NOMO-1 (cell line): Measurements from ENCODE around the gene SERPINA9.
"Not testable (repeated sequence)": the region's sequence is repeated elsewhere in the genome, so short reads cannot be mapped to it uniquely, and the experiment has no call there.

Source experiments
- DNase-seq, 2 experiments: peaks; one replicate each; lab custom pipeline; 2025; ENCODE audit not compliant: unreplicated experiment in 2 of 2; lab: John Stamatoyannopoulos, UW

The SERPINA9 gene

GRCh38 chr14:94476023-94476422 is at the start of gene SERPINA9:
SERPINA9 (minus strand) TSS chr14:94476197; CDS start chr14:94469840, 6,357 bp downstream.
- no peak for DNase-seq

GRCh38 chr14:94524093-94524492 is 48.1 kb upstream of the SERPINA9 start:
- DNase-seq: no peak

DNA sequence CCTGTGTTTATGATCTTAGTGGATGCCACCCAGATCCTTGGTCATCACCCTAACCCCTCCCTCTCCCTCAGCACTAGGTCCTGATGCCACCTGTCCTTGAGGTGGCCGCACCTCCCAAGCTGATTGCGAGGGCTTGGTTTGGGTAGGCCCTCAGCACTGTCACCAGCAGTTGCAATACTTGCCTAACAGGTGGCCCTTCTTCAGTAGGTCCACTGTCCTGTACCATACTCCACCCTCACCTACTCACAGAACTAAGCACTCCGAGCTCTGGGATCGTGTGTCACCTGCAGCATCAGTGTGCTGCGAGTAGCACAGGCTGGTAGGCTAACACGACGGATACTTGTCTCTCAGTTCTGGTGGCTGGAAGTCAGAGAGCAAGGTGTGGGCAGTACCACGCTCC is 47.3 kb upstream of the SERPINA9 start:
- no peak for DNase-seq

- DNase-seq: no peak
These were observed 46.2 kb upstream of the SERPINA9 start for GRCh38 chr14:94522115-94522724.

DNA sequence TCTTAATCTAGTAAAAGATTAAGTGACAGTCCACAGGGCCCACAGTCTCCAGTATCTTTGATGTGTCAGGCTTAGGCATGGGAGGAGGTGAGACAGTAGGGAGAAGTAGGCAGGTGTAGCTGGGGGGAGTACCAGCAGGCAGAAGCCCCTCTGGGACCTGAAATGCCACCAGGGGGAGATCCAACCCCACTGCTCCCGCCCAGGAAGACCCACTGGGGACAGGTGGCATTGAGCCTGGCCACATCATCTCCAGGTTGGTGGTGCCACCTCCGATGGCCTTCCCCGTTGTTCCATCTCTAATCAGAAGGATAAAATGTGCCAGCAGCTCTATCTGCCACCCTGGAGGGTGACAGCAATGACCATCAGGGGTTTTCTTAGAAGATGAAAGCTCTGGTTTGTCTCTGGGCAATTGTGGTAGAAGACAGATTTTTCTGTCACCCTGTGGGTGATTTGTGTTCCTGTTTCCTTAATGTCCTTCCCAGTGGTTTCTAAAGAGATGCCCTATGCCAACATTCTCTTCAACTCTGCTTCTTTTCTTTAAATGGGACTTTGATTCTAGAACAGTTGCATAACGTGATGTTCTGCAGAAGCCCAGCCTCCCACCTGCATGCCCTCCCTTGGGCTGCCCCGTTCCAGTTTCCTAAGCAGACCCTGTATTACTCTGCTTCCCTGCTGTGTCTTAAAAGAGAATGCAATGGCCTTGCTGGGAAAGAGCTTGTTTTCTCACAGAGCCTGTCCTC is 45.5 kb upstream of the SERPINA9 start:
- no peak for DNase-seq

DNA sequence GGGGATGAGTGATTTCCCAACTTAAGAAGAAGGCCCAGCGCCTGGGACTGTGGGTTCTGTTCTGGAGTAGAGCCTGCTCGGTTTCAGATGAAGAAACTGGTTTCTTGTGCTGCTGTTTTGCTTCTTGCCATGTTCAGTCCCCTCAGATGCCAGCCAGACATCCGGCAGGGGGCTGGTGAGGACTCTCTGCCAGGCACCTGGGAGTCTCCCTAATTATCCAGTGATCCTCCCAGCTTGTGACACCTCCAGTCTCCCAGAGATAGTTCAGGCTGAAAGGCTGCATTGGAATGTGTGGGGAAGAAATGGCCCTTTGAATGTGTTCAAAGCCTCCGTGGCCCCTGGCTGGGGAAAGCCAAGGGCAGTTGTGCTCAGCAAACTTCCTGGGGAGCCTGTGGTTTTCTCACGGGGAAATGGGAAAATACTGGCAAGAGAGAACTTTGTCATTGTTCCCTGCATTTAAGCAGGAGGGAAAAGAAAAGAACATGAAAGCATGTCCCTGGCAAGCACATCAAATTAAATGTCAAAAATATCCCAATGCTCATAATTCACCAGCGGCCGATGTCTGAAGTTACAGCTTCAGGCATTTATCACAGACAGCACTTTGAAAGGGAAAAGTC is 41.8 kb upstream of the SERPINA9 start:
- DNase-seq: no peak

DNA sequence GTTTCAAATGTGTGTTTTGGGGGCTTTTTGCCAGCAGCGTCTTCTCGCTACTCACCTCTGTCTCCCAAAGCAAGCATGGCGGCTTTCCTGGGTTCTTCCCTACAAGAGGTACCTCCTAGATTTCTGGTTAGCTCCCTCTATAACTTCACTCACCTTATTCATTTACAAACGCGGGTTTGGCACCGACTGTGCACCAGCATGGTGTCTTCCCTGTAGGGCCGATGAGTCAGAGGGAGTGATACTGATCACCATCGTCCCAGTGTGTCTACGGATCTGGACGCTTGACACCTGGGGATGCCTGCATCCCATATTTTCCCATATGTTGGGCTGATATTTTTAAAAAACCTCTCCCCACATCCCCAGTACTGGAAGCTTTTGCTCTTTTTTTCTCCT is 41.2 kb upstream of the SERPINA9 start:
- no peak for DNase-seq

- no peak for DNase-seq
These were observed 39.9 kb upstream of the SERPINA9 start for GRCh38 chr14:94515856-94516255.

- no peak for DNase-seq
These were observed 39.4 kb upstream of the SERPINA9 start for GRCh38 chr14:94515426-94515825.

DNA sequence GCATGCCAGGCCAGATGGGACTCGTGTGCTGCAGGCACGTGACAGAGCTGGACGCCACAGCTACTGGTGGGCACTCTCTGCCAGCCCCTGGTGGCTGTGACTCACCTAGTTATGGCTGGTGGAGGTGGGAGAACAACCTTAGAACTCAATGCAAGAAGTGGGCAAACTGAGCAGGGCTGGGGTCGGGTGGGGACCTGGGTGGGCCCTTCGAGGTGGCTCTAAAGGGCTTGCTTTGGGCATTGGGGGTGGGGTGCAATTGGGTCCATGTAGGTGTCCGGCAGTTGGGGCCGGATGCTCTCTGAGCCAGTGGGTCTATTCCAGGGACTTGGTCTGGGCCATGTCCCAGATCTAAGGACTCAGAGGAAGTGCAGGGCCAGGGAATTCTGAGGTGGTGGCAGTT is 38.4 kb upstream of the SERPINA9 start:
- DNase-seq: no peak

- not testable (repeated sequence) for DNase-seq
These were observed 34.5 kb upstream of the SERPINA9 start for GRCh38 chr14:94510481-94510880.

DNA sequence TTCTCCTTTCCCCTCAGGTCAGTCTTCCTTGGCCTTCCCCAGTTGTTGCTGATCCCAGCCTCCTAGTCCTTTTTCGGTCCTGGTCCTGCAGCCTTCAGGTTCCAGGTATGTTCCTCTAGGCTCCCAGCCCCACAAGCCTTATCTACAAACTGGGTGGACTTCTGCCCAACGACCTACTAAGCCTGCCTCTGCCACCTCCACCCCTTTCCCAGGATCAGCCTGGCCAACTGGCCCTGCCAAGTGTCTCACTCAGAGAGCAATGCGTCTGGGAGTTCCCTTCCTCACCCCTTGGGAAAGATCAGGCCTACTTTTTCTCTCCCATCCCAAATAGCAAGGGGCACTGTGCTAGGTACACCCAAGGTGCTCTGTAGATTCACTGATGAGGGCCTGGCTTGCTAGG is 33.4 kb upstream of the SERPINA9 start, which contains the start of gene SERPINA12:
SERPINA12 (minus strand) TSS at position 114 of the 400 bp plus-strand sequence. CDS start 11,072 bp downstream, outside the sequence.
- no peak for DNase-seq

DNA sequence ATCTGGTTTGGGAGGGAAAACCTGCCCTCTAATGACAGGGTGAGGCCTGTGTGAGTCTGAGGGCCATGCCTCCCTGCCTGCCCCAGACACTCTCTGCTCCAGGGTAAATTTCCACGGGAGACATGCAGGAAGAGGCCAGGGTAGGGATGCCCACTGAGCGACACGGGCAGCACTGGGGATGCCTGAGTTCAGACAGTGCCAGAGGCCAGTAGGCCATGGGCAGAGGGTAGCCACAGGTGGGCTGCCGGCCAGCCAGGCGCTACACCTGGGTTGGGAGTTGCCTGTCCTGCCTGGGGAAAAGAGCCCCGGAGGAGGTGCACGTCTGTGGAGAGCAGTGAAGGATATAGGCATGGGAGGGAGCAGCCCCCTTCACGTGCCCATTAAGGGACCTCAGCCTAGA is 29.6 kb upstream of the SERPINA9 start:
- no peak for DNase-seq

DNA sequence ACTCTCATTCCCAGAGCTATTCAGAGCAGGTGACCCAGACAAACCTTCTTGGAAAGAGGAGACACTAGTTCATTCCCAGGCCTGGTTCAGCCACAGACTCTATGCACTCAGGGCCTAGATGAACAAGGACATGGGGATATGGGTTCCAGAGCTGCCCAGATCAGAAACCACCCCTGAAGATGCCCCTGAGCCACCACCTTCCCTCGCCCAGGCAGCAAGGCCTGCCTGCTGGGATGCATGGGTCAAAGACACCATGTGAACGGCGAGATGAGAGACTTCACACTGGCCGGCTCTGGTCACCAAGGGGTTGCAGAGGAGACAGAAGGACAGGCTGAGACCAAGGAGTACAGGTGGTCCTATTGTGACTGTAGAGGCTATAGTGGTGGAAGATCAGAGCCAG is 29.2 kb upstream of the SERPINA9 start:
- no peak for DNase-seq

DNA sequence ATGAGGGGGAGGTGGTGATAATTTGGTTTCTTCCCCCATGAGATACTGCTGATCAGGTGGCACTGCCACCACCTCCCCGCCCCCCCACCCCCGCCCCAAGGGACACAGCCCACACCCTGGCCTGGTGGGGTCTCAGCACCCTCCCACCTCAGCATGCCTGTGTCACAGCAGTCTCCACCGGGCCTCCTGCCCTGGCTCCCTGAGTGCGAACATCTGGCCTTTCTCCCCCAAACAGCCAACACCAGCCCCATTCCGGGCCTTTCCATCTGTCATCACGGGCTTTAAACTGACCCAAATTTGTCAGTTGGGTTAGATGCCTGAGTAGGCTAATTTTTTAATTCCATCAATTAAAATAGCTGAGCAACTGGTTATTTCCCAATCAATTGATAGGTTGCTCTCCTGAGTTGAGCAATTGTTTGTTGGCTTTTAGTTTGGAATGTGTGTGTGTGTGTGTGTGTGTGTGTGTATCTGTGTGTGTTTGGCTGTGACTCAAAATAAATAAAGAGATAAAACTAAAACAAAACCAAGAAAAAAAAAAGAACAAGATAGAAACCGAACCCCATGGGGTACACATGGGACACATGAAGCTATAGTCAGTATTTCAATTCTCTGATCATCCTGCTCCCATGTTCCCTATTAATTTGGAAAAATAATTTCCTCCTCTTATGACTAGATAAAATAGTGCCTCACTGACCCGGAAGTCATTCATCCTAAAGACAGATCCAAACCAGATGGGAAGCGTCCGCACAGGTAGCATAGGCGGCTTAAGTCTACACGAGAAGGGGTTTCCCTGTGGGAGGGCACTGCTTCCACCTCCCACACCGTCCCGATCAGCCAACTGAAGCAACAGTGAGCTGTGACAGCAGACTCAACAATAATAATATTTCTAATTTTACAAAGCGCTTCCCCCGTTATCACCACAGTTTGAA is 25.9 kb upstream of the SERPINA9 start:
- DNase-seq: no peak

- no peak for DNase-seq
These were observed 24.3 kb upstream of the SERPINA9 start for GRCh38 chr14:94500264-94500663.

- no peak for DNase-seq
These were observed 23.7 kb upstream of the SERPINA9 start for GRCh38 chr14:94499673-94500072.

- no peak for DNase-seq
These were observed 22.2 kb upstream of the SERPINA9 start for GRCh38 chr14:94498215-94498614.

GRCh38 chr14:94494085-94494484 is 18.1 kb upstream of the SERPINA9 start:
- no peak for DNase-seq

GRCh38 chr14:94491511-94491910 is 15.5 kb upstream of the SERPINA9 start:
- DNase-seq: no peak

- DNase-seq: no peak
These were observed 13.3 kb upstream of the SERPINA9 start for GRCh38 chr14:94489336-94489735.
